Left renal pelvis (tissue), 4 donors: ENCODE data around the gene YKT6. TPM values are rescaled to one million over a fixed set of nuclear protein-coding genes. Genes with fewer than 3 reads are reported as not detected.
"Not testable (repeated sequence)": the region's sequence is repeated elsewhere in the genome, so short reads cannot be mapped to it uniquely, and the experiment has no call there.

Source experiments
- DNase-seq, 4 donors: peaks; one replicate each; pipeline ENCODE4 v3.0.0-alpha.2; 2013; ENCODE audit warnings: low read depth in 4 of 4, low spot score in 3 of 4
- polyA plus RNA-seq, 4 donors: library from polyadenylated mRNA; unstranded; fragments of 120-200 nt; gene quantifications; one replicate each; pipeline ENCODE4 v1.2.1, GENCODE V29; 2013; ENCODE audit not compliant: insufficient read length in 4 of 4

Gene YKT6
- polyA plus RNA-seq, 4 donors: 67.7 to 82.2 (median 80.8) TPM

GRCh38 chr7:44189993-44190872, 10.5 kb upstream of the YKT6 start:
- no peak for DNase-seq

DNA sequence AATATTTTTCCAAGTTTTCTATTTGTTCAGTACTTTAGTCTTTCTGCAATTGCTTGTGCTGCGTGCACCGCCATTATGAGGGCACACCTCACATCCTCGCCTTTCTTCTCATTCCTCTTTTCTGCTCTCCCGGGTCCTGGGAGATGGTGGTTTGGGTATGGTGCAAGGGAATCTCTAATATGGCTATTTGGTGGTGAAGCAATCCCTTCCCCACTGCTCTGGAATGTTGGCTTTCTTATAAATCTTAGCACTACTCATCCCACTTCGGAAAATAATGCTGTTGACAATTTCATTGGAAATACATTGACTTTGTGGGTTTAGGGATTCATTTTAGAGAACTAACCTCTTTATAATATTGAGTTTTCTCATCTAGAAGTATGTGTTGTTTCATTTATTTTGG, 9.6 kb upstream of the YKT6 start:
- DNase-seq: no peak

- no peak for DNase-seq
Observed at GRCh38 chr7:44193011-44193802, 7.6 kb upstream of the YKT6 start.

DNA sequence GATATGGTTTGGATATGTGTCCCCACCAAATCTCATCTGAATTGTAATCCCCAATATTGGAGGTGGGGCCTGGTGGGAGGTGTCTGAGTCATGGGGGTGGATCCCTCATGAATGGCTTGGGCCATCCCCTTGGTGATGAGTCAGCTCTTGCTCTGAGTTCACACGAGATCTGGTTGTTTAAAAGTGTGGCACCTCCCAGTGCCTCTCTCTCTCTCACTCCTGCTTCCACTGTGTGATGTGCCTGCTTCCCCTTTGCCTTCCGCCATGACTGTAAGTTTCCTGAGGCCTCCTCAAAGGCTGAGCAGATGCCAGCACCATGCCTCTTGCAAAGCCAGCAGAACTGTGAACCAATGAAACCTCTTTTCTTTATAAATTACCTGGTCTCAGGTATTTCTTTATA, 6.7 kb upstream of the YKT6 start:
- no peak for DNase-seq

- DNase-seq: no peak
Observed at GRCh38 chr7:44194562-44195145, 6.1 kb upstream of the YKT6 start.

- DNase-seq: no peak
Observed at GRCh38 chr7:44195889-44196288, 4.9 kb upstream of the YKT6 start.

DNA sequence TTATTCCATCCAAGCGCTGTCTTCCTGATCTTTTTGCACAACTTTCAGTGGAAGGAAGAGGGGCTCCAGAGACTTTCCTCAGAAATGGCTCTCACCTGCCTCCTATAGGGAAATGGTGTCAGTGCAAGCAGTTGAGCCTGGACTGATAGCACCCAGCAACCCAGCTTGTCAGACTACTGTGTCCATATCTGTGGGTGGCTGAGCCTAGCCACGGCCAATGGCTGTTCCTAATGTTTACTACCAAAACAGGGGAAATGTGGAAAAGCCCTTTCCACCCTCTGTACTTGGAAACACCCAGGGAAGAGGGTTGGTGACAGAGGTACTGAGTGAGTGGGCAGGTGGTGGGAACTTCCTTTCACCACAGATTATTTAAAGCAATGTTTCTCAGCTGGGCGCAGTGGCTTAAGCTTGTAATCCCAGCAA, 4.3 kb upstream of the YKT6 start:
- DNase-seq: peak in 1 of 4 donors; percentile 30

GRCh38 chr7:44197474-44197873, 3.3 kb upstream of the YKT6 start:
- DNase-seq: no peak

GRCh38 chr7:44200163-44200562, 615 bp upstream of the YKT6 start:
- DNase-seq: not testable (repeated sequence)

DNA sequence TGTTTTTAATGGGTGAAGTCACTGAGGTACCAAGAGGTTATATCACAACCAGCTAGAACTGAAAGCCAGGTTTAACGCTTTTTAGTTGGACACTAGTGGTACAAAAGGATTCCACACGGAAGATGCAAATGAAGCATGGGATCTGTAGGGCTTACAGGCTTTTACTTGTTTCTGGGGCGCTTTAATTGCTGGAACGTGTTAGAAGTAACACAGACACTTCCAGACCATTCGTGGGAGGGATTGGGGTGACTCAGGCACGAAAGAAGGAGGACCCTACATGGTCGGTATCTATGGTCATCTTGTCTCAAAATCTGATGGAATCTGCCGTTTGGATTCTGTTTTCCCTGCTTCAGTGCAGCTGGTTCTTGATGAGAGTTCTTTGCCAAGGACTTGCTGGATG, 1.0 kb downstream of the YKT6 start:
- DNase-seq: no peak

DNA sequence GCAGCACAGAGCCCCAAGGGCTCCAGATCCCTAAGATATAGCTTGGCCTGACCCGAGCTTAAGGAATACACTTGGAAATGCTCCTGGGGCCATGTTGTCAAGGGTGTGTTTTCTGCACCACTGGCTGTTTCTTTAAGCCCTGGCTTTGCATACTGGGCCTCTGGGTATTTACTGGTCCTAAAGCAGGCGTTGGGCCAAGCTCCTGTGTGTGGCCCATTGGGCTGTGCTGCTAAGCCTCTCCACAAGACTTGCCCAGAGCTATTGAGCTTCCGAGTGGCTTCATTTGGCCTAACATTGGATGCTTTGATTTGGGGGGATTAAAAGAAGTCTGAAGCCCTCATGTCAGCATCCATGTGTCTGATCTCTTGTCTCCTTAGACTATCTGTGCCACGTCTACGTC, 5.2 kb downstream of the YKT6 start:
- DNase-seq: no peak

GRCh38 chr7:44208085-44208484, 7.3 kb downstream of the YKT6 start:
- no peak for DNase-seq

- DNase-seq: no peak
Observed at GRCh38 chr7:44210107-44210506, 9.3 kb downstream of the YKT6 start.

- no peak for DNase-seq
Observed at GRCh38 chr7:44211126-44211675, 10.4 kb downstream of the YKT6 start.

DNA sequence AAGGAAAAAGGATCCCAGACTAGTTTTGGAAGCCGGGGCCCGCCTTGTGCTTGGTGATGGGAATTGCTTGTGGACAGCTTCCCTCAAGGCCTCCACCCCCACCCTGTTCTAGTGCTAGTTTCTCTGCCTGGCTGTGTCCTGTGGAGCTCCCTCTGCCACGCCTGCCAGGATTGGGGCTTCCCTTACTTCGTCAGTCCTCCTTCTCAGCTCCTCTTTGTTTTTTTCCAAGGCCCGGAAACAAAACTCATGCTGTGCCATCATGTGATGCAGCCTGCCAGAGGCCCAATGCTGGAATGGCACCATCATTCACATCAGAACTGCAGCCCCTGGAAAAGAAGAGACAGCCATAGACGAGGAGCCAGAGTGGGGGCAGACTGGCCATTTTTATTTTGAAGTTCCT, 11.2 kb downstream of the YKT6 start:
- no peak for DNase-seq

DNA sequence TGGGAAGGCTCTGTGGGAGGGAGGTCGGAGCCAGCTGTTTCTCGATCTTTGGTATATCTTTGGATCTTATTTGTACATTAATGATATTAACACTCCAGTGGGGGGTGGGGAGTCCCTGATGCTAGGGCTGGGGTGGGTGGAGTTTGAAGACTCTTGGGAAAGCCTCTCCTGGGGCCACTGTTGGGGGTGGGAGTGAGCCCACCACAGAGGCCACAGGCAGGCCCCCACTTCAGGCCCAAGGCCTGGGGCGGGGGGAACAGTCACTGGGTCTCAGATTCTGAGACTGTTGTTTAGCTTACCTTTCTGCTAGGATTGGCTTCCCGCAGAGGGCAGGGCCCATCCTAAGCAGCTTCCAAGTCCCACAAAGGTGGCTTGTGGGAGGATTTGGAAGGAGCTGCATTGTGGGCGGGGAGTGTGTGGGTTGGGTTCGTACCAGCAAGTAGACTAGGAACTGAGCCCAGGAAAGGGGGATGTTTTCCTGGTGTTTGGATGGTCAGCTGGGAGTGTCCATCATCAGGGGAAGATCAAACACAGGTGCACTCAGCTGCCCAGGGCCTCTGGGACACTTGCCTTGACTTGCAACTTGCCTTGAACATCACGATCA, 11.9 kb downstream of the YKT6 start:
- DNase-seq: no peak

DNA sequence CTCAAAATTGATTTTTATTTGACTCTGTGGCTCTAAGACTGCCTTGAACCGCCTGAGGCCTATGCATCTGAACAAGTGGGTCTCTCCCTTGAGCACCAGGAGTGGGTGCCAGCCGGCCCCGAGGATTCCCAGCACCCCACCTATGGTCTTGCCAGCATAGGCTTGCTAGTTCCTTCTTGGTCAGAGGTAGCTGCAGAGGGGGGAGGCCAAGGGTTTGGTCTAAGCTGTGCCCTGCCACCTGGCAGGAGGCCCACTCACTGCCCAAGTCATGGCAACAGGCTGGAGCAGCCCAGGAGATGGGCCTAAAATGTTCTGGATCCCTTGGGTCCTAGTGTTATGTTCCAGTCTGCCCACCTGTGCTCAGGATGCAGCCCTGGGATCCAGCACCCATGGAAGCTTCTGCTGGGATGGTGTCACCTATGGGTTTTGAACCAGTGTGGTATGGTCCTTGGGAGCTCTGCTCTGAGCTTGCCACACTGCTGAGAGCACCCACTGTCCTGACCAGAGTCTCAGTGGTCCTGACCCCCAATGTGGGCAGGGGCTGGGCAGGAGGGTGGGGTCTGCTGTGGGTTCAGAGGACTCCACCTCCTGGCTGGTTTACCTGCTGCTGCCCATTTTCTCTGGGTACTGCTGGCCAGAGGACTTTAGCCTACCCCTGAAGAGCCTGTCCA, 12.6 kb downstream of the YKT6 start:
- DNase-seq: no peak

DNA sequence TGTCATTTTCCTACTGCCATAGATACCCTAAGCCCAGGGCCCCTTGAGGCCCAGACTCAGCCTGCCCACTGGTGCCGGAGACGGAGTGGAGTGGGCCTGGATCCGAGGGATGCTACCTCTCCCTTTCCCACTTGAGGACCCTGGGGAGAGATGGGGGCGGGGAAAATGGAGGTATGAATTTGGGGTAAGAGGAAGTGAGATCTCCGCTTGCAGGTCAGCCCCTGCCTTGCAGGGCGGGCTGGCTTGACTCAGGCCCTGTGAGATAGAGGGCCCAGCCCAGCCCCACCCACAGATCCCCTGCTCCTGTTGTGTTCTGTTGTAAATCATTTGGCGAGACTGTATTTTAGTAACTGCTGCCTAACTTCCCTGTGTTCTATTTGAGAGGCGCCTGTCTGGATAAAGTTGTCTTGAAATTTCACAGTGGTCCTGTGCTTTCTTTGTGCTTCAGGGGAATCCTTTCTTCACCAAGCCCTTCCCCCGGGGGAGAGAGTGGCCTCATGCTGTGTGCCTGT, 13.2 kb downstream of the YKT6 start:
- DNase-seq: no peak

GRCh38 chr7:44215531-44215930, 14.8 kb downstream of the YKT6 start:
- DNase-seq: no peak

GRCh38 chr7:44216019-44216418, 15.2 kb downstream of the YKT6 start:
- DNase-seq: no peak
